Activated T-cell treated with anti-CD3 and anti-CD28 coated beads, Interleukin-2, amount 50 U/mL, for 4 hours (primary cell): Measurements from ENCODE around the gene CNKSR1. TPM values are rescaled to one million over a fixed set of nuclear protein-coding genes. Genes with fewer than 3 reads are reported as not detected.

Source experiments
- ATAC-seq, 2 donors: fragments of 200-7000 bp; cut with Tn5 transposase; one replicate each; pipeline ENCODE4 v1.10.0; 2021
- DNase-seq: peaks from one replicate; pipeline ENCODE4 v3.0.0-alpha.2; 2020
- H3K27me3 Mint-ChIP-seq: one replicate; pipeline ENCODE4 v1.8.0; 2021; ENCODE audit warnings: low read depth, mixed read lengths
- H3K36me3 Mint-ChIP-seq: one replicate; pipeline ENCODE4 v1.8.0; 2022; ENCODE audit warnings: mixed read lengths; ENCODE audit not compliant: insufficient read depth
- H3K4me1 Mint-ChIP-seq: one replicate; pipeline ENCODE4 v1.8.0; 2021; ENCODE audit warnings: low read depth, mixed read lengths
- H3K4me3 Mint-ChIP-seq: one replicate; pipeline ENCODE4 v1.8.0; 2021; ENCODE audit warnings: mild to moderate bottlenecking, moderate library complexity, mixed read lengths
- H3K9me3 Mint-ChIP-seq: one replicate; pipeline ENCODE4 v1.8.0; 2021; ENCODE audit warnings: mixed read lengths
- total RNA-seq, 3 donors: library from RNA; stranded (reverse); gene quantifications; one replicate each; pipeline ENCODE4 v1.2.1, GENCODE V29; 2021

Gene CNKSR1
- total RNA-seq, 3 donors from 2014 or later, result 4.3 to 6.1 (median 5.1) TPM

DNA sequence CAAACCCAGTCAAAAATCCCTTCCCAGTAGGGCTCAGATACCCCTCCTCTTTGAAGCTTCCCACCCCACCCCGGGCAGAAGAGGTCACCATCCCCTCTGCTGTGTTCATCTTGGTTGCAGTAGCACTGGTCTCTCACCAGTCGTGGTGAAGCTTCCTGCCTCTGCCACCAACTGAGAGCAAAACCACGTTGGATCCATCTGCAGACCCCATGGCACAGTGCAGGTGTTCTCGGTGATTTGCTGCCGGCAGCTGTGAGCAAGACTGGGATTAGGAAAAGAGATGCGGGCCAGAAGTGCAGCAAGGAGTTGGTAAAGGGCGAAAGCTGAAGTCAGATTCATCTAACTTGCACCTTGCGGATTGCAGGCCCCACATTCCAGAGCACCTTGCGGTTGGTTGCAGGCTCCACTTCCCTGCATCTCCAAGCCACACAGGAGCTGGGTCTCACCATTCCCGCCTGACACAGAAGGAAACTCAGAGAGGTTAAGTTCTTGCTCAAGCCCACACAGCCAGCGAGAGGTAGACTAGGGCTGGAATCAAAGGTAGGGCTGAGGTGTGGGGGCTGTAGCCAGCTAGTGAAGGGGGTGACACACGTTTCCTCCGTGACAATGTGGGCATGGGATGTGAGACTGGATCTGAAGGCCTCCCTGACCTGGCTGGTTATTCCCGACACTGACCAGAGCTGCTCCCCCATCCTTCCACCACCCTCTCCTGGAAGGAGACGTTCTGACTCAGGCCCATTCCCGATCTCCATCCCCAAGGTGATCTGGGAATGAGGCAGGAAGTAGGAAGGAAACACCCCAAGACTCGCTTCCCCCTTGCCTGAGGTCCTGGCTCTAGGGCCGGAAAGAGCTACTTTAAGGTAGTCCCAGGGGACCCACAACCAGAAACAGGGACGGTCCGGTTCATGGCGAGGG, 21.7 kb upstream of the CNKSR1 start:
- Mint-ChIP-seq H3K27me3 (peaks cover 34% of the 10 kb centered on the region), H3K9me3 (no peaks in the 10 kb centered on the region), H3K36me3 (no peaks in the 10 kb centered on the region), H3K4me3 (no peak overlapping the region), H3K4me1 (peaks cover 3% of the 10 kb centered on the region)
- ATAC-seq, result no peak
- no peak for DNase-seq

DNA sequence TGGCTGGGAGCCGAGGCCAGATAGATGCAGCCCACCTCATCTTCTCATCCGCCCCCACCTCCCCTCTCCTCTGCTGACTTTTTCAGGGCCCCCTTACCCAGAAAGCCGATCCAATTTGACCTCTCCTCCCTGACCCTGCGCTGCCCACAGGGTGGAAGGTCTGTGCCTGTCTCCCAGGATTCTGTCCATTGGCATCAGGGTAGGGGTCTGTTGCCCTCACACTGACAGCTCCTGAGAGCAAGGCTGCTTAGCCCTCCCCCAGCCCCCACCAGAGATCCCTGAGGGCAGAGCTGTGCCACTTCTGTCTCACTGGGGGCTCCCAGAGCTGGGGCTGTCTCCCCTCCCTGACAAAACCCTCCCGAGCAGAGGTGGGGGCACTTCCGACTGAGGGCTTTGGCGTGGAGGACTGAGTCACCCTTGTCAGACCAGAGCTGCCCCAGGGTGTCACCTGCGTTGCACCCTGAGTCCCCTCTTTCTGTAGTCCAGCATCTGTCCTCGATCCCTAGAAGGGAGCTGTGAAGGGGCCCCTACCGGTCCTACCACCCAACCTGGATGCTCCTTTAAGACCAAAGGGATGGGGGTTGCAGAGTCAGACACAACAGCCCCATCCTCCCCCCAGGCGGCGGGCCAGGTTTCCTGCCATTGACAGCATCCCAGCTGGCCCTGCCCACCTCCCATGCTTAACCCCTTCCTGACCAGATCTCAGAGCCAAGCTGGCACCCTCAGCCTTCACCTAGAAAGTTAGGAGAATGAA, 20.8 kb upstream of the CNKSR1 start:
- Mint-ChIP-seq H3K9me3 (no peaks in the 10 kb centered on the region), H3K36me3 (no peaks in the 10 kb centered on the region), H3K4me1 (peaks cover 3% of the 10 kb centered on the region), H3K27me3 (peaks cover 37% of the 10 kb centered on the region), H3K4me3 (no peak overlapping the region)
- DNase-seq, result no peak
- peak; percentile 14 to 20 for ATAC-seq

DNA sequence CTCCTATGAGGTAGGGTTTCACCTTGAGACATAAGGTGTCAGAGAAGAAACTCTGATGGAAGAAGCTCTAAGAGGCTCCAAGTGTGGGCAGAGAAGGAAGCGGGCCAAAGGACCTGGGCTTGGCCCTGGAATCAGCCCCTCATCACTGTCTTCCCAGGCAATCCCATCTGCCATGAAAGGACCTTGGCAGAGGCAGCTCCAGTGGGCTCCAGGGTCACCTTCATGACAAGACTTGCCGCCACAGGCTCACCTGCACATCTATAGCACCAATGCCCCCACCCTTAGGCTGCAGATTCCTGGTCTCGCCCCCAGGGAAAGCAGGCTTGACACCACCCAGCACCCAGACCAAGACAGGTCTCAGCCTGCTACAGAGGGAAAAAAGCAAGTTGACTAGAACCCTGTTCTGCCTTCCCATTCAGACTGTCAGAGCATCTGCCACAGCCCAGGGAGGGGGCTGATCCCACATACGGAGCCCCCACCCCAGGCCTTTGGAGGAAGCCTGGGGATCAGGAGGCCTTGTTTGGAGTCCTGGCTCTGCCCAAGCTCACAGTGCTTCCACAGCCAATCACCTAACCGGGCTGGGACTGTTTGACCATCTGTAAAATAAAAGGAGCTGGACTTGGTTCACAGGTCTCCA, 18.9 kb upstream of the CNKSR1 start:
- ATAC-seq, result no peak
- no peak overlapping the region for H3K4me3 Mint-ChIP-seq
- peaks cover 48% of the 10 kb centered on the region for H3K27me3 Mint-ChIP-seq

DNA sequence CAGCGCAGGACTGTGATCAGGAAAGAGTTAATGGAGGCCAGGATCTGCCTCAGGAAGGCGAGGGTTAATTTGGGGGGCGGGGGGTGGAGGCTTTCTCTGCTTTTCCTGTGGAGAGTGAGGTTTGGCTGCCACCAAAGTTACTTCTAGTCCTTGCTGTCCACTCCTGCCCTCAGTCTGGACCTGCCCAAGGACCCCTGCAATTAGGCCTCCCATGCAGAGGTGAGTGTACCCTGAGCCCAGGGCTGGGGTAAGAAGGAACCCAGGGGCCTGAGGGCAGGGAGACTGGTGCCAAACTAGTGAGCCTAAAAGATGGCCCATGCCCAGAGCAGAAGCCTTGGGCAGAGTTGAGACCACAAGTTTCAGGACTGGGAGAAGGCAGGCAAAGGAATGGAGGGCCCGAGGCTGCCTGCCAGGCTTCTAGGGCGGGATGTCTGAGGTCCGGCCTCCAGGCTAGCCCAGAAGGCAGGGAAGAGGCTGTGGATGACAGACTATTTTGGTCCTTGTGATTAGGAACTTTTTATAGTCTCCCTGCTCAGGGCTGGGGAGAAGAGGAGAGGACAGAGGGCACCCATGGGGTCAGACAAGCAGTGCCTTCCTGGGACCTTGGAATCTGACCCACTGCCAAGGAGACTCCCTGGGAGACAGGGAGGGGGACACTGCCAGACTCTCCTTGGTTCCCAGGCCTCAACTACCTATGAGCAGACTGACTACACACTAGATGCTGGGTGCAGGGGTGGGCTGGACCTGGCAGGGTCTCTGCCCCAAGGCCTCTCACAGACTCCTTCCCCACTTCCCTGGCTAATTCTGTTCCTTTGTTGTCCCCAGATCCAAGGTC, 18.2 kb upstream of the CNKSR1 start, which contains the start of gene FAM110D:
FAM110D (plus strand) TSS at position 172 of the 835 bp plus-strand sequence. CDS start 2,213 bp downstream, outside the sequence.
- H3K4me1 Mint-ChIP-seq, result peaks cover 9% of the 10 kb centered on the region
- ATAC-seq (no peak), DNase-seq (no peak)
- no peaks in the 10 kb centered on the region for H3K9me3 Mint-ChIP-seq
- H3K36me3 Mint-ChIP-seq, result no peaks in the 10 kb centered on the region
- no peak within 1 kb of the TSS for H3K4me3 Mint-ChIP-seq
- peaks cover 53% of the 10 kb centered on the region for H3K27me3 Mint-ChIP-seq

More for the DNA sequence above, 18.9 kb upstream of the CNKSR1 start:
- Mint-ChIP-seq H3K9me3 (no peaks in the 10 kb centered on the region), H3K36me3 (no peaks in the 10 kb centered on the region), H3K4me1 (peaks cover 7% of the 10 kb centered on the region)
- no peak for DNase-seq

DNA sequence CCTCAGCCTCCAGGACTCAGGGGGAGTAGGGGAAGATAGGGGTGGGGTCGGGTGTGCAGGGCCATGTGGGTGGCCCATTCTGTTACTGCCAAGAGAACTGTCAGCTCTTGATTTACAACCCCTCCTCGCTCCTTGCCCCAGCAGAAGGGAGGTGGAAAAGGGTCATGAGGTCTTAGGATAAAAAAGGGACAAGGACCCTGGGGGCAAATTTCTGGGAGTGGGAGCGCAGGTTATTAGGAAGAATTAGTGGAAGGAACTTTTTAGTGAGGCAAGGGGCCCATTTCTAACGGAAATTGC, 17.6 kb upstream of the CNKSR1 start:
- H3K4me1 Mint-ChIP-seq, result peaks cover 9% of the 10 kb centered on the region
- H3K27me3 Mint-ChIP-seq, result peaks cover 53% of the 10 kb centered on the region
- no peak for DNase-seq
- no peak overlapping the region for H3K4me3 Mint-ChIP-seq
- H3K36me3 Mint-ChIP-seq, result no peaks in the 10 kb centered on the region
- no peak for ATAC-seq
- no peaks in the 10 kb centered on the region for H3K9me3 Mint-ChIP-seq

DNA sequence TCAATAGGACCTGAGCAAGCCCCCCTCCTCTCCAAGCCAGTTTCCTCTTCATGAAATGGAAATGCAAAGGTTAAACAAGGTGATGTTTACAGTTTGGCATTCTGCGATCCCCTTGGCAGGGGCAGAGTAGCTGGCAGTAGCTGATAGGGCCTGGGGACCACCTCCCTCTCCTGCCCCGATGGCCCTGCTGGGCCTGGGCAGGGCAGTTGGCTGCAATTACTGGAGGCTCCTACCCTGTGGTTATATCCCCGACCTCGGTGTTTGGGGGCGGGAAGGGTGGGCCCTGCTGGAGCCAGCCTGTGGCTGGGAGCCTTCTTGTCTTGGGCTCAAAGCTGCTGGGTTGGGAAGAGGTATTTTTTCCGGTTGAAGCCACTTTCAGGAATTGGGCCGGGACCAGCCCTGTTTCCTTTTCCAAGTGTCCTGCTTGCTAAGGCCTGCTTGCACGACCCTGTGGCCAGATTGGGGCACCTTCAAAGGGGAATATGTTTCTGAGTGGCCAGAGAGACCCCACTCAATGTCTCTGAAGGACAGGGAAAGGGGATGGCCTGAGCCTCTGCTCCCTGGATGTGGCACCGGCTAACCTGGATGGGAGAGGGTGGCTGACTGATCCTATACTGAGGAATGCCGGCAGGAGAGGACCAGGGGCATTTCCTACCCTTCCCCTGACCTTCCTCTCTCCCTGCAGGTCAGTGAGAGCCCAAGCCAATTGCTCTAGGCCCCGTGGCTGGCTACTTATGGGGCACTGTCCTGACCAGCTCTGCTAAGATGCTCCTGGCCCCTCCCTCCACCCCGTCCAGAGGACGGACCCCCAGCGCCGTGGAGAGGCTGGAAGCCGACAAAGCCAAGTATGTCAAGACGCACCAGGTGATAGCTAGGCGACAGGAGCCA, 16.5 kb upstream of the CNKSR1 start:
- no peaks in the 10 kb centered on the region for H3K9me3 Mint-ChIP-seq
- no peak overlapping the region for H3K4me3 Mint-ChIP-seq
- H3K27me3 Mint-ChIP-seq, result peaks cover 47% of the 10 kb centered on the region
- ATAC-seq, result no peak
- peaks cover 9% of the 10 kb centered on the region for H3K4me1 Mint-ChIP-seq
- no peak for DNase-seq
- no peaks in the 10 kb centered on the region for H3K36me3 Mint-ChIP-seq

DNA sequence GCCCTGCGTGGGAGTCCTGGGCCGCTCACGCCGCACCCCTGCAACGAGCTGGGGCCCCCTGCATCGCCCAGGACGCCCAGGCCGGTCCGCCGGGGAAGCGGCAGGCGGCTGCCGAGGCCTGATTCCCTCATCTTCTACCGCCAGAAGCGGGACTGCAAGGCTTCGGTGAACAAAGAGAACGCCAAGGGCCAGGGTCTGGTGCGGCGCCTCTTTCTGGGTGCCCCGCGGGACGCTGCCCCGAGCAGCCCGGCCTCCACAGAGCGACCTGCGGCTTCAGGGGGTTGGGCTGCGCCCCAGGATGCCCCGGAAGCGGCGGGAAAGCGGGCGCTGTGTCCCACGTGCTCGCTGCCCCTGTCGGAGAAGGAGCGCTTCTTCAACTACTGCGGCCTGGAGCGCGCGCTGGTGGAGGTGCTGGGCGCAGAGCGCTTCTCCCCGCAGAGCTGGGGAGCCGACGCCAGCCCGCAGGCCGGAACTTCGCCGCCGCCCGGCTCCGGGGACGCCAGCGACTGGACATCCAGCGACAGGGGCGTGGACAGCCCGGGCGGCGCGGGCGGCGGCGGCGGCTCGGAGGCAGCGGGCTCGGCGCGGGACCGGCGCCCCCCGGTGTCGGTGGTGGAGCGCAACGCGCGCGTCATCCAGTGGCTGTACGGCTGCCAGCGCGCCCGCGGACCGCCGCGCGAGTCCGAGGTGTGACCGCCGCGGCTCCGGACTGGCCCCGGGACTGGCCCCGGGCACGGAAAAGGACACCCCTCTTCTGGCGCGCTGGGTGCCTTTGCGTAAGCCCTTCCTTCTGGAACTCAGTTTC, 15.7 kb upstream of the CNKSR1 start:
- peaks cover 9% of the 10 kb centered on the region for H3K4me1 Mint-ChIP-seq
- peak; percentile 26 for DNase-seq
- peak; percentile 69 to 75 for ATAC-seq
- no peaks in the 10 kb centered on the region for H3K36me3 Mint-ChIP-seq
- H3K9me3 Mint-ChIP-seq, result no peaks in the 10 kb centered on the region
- H3K27me3 Mint-ChIP-seq, result peaks cover 41% of the 10 kb centered on the region
- H3K4me3 Mint-ChIP-seq, result peak overlapping the region; percentile 65

DNA sequence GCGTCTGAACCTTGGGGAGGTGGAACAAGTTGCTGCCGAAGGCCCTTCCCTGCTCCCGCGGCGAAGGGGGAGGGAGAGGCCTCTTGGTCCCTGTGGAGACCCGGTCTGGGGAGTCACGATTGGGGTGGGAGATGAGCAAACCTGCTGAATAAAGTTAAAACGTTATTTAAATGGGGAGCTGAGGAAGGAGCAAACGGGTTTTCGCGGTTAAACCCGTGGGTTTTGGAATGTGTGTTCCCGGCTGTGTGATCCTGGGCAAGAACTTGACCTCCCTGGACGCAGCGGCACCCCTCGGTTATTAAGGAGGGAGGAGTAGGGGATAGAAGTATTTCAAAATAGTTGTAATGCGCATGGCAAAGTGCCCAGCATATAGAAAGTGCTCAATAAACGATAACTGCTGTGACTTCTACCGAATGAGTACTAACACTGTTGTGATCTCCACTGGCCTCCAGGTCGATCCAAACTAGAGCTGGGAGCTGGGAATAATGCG, 15.0 kb upstream of the CNKSR1 start:
- ATAC-seq (no peak), DNase-seq (no peak)
- peaks cover 39% of the 10 kb centered on the region for H3K27me3 Mint-ChIP-seq
- peaks cover 6% of the 10 kb centered on the region for H3K4me1 Mint-ChIP-seq
- H3K9me3 Mint-ChIP-seq, result no peaks in the 10 kb centered on the region
- H3K36me3 Mint-ChIP-seq, result no peaks in the 10 kb centered on the region
- peak overlapping the region; percentile 65 for H3K4me3 Mint-ChIP-seq

DNA sequence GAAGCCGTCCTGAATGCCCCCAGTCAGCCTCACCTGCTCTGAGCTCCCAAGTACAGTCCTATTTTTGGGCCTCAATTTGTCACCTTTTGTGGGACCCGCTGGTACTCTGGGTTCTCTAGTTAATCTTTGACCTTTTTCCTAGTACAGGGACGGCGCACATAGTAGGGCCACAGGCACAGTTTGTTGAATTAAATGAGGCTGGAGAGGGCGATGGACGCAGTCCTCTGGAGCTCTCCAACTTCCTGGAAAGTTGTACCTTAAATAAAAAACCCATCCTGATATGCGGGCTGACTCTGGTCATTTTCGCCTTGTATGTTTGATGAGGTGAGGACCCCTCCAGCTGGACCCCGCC, 13.6 kb upstream of the CNKSR1 start:
- peaks cover 30% of the 10 kb centered on the region for H3K27me3 Mint-ChIP-seq
- no peak for DNase-seq
- no peaks in the 10 kb centered on the region for H3K9me3 Mint-ChIP-seq
- H3K4me3 Mint-ChIP-seq, result peak overlapping the region; percentile 13
- peaks cover 6% of the 10 kb centered on the region for H3K4me1 Mint-ChIP-seq
- no peaks in the 10 kb centered on the region for H3K36me3 Mint-ChIP-seq
- no peak for ATAC-seq

DNA sequence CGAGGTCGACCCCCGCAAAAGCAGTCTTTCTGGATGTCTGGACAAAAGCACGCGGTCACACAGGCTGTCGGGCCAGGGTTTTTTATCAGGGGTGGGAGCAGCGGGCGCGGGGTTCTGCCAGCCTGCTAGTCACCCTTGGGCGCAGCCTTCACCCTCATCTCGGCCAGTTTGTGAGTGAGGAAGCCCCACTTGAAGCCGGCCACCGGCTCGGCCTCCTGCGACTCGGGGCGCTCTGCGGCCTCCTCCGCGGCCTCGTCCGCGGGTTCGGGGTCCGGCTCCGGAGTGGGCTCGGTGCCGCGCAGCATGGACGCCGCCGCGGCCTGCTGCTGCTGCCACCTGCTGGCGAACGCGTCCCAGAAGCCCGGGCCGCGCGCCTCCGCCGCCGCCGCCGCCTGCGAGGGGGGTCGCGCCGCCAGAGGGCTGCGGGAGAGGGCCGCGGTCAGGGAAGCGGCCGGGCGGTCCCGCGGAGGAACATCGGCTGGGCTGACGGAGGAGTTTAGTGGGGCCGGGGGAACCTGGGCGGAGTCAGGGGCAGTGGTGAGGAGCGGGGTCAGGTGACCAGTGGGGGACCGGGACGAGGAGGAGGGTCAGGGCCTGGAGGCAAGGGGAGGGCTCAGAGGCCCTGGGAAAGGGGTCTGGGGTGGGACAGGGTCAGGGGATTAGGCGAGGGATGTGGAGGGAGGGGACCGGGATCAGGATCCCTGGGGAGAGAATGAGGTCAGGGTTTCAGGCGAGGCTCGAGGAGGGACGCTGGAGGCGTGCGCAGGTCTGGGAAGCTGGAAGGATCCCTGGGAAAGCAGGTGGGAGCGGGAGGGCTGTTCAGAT, 13.0 kb upstream of the CNKSR1 start:
- ATAC-seq (peak; percentile 72 to 76), DNase-seq (peak; percentile 48)
- Mint-ChIP-seq H3K36me3 (no peaks in the 10 kb centered on the region), H3K9me3 (no peaks in the 10 kb centered on the region), H3K27me3 (peaks cover 27% of the 10 kb centered on the region), H3K4me1 (peaks cover 8% of the 10 kb centered on the region), H3K4me3 (peak overlapping the region; percentile 50)

DNA sequence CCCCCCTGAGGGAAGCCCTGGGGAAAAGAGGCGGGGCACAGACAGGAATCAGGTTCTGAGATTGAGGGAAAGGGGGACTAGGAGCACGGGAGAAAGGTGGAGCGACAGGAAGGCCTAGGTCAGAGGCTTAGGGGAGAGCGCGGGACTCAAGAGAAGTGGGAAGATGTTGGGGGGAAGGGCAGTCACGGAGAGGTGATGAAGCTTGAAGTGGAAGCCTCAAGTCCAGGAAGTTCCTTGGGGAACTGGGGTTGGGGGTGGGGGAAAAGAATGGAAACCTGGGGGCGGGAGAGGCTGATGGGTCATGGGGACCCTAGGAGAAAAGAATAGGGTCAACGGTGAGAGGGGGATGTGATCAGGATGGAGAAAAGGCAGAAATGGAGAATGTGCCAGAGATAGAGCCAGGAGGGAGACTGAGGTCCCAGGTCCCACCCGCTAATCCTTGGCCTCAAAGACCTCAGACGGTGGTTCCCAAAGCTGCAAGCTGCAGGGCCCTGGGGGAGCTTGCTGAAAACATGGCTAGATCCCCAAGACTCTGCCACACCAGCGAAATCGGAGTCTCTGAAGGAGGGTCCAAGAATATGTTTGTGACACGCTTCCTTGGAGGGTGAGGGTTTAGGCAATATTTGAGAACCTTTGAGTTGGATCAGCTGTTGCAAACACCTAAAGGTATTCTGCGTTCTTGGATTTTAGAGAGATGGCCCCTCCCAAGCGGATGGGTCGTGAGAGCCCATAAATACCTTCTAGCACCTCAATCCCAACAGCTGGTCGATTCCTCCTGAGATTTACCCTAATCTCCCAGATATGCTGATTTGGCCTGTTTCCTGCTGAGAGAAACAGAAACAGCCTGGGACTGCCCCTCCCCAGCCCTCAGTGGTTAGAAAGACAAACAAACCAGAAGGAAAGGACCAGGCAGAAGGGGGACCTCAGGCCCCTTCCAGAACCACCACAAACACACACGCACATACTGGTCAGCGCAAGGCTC, 12.1 kb upstream of the CNKSR1 start:
- Mint-ChIP-seq H3K36me3 (no peaks in the 10 kb centered on the region), H3K27me3 (peaks cover 21% of the 10 kb centered on the region), H3K4me3 (peak overlapping the region; percentile 50), H3K9me3 (no peaks in the 10 kb centered on the region), H3K4me1 (peaks cover 10% of the 10 kb centered on the region)
- ATAC-seq (no peak), DNase-seq (no peak)
